HepG2 (cell line): Measurements from ENCODE around the gene MAPRE3. TPM values are rescaled to one million over a fixed set of nuclear protein-coding genes. Genes with fewer than 3 reads are reported as not detected.

Source experiments
- ATAC-seq: fragments of 200-7000 bp; cut with Tn5 transposase; 3 replicates; pipeline ENCODE4 v1.9.1; 2020; ENCODE audit warnings: mild to moderate bottlenecking, moderate library complexity
- BruUV-seq: library from RNA; stranded (reverse); fragments of 400-500 nt; replicated peaks from 2 replicates; lab custom pipeline; 2021; lab: Mats Ljungman, UMichigan
- CTCF ChIA-PET: fragments of 300-600 bp; formaldehyde crosslinking; extraction: SDS; loops from one replicate; lab custom pipeline; 2021; ENCODE audit warnings: low total read pairs, inconsistent platforms, low intra/inter-chr PET ratio; lab: Yijun Ruan, JAX
- POLR2A ChIA-PET: fragments of 350-600 bp; sonication (Branson Sonifier 250); formaldehyde crosslinking; loops from one replicate; lab custom pipeline; 2020; ENCODE audit warnings: antibody characterized with exemption, inconsistent platforms; lab: Yijun Ruan, JAX
- DNase-seq: peaks from one replicate; pipeline ENCODE4 v3.0.0-alpha.2; 2015; ENCODE audit warnings: low spot score
- FAIRE-seq: peaks from 3 replicates; lab custom pipeline; 2011; peaks lifted over from hg19 to GRCh38; lab: Jason Lieb, UNC
- H2AFZ ChIP-seq: one replicate; pipeline ENCODE4 v1.6.1; 2011; ENCODE audit warnings: low read length, inconsistent platforms
- H3K27ac ChIP-seq: fragments of 300-600 bp; 3 replicates; pipeline ENCODE4 v1.8.0; 2011; ENCODE audit warnings: mixed run types, mild to moderate bottlenecking, mixed read lengths, low read length, inconsistent platforms; ENCODE audit not compliant: insufficient read depth; ENCODE audit errors: extremely low read length
- H3K27me3 ChIP-seq, 2 experiments: fragments of 200-600 bp in 1 of 2; 2 replicates in 1 of 2; 3 replicates in 1 of 2; pipeline versions ENCODE4 v1.6.0 to v1.8.0; 2011; ENCODE audit warnings: low read length in 2 of 2, mild to moderate bottlenecking in 2 of 2, moderate library complexity in 2 of 2, inconsistent platforms in 1 of 2; ENCODE audit not compliant: insufficient read depth in 2 of 2, control insufficient read depth in 1 of 2
- H3K36me3 ChIP-seq, 2 experiments: fragments of 200-600 bp in 1 of 2; replicated peaks in 1 of 2; 2 replicates in 1 of 2; 3 replicates in 1 of 2; pipeline versions ENCODE4 v1.5.1 to v1.8.0; 2011; ENCODE audit warnings: low read length in 2 of 2, inconsistent platforms in 1 of 2; ENCODE audit not compliant: insufficient read depth in 2 of 2, control insufficient read depth in 1 of 2
- H3K4me1 ChIP-seq: 2 replicates; pipeline ENCODE4 v1.5.1; 2012; ENCODE audit warnings: low read length, inconsistent platforms; ENCODE audit not compliant: insufficient read depth
- H3K4me2 ChIP-seq: 2 replicates; pipeline ENCODE4 v1.6.0; 2011; ENCODE audit warnings: low read depth, low read length, inconsistent platforms
- H3K4me3 ChIP-seq, 3 experiments: fragments of 200-600 bp in 1 of 3; sonication (generic), shearing (Covaris generic) in 1 of 3; replicated peaks in 1 of 3; 2 replicates each; pipeline ENCODE4 v1.5.1; 2011 to 2016; ENCODE audit warnings: low read length in 3 of 3, inconsistent platforms in 2 of 3, low read depth in 2 of 3, mild to moderate bottlenecking in 2 of 3, control low read depth in 1 of 3, mixed read lengths in 1 of 3; ENCODE audit not compliant: insufficient read depth in 1 of 3
- H3K79me2 ChIP-seq: one replicate; pipeline ENCODE4 v1.6.1; 2011; ENCODE audit warnings: low read length, inconsistent platforms; ENCODE audit not compliant: insufficient read depth
- H3K9ac ChIP-seq: 2 replicates; pipeline ENCODE4 v1.6.0; 2011; ENCODE audit warnings: mild to moderate bottlenecking, low read depth, low read length, inconsistent platforms; ENCODE audit not compliant: insufficient read depth
- H3K9me3 ChIP-seq: 2 replicates; pipeline ENCODE4 v1.5.1; 2012; ENCODE audit warnings: mild to moderate bottlenecking, low read length
- H4K20me1 ChIP-seq: 2 replicates; pipeline ENCODE4 v1.6.0; 2011; ENCODE audit warnings: inconsistent platforms, mild to moderate bottlenecking, low read length, moderate library complexity; ENCODE audit not compliant: insufficient read depth
- ATF2 ChIP-seq: sonication (generic); formaldehyde crosslinking; IDR thresholded peaks from 2 replicates; pipeline ENCODE4 v1.4.0; 2020; ENCODE audit warnings: missing genetic modification reagents
- ATF4 ChIP-seq, 2 experiments: fragments of 450-650 bp in 1 of 2; sonication (generic) in 1 of 2; formaldehyde crosslinking; IDR thresholded peaks; 2 replicates each; pipeline versions ENCODE4 v1.5.0 to v1.8.0; 2020 to 2022; ENCODE audit warnings: mild to moderate bottlenecking in 1 of 2, missing genetic modification reagents in 1 of 2
- BCL3 ChIP-seq: sonication (generic); formaldehyde crosslinking; IDR thresholded peaks from 2 replicates; pipeline ENCODE4 v1.5.1; 2020; ENCODE audit warnings: mild to moderate bottlenecking, missing genetic modification reagents, moderate library complexity
- FOSL2 ChIP-seq: sonication (generic); formaldehyde crosslinking; IDR thresholded peaks from 2 replicates; pipeline ENCODE4 v1.4.0; 2020; ENCODE audit warnings: missing genetic modification reagents
- HMG20A ChIP-seq: IDR thresholded peaks from 2 replicates; pipeline ENCODE4 v1.6.1; 2016; ENCODE audit warnings: borderline replicate concordance
- JDP2 ChIP-seq: sonication (generic); formaldehyde crosslinking; IDR thresholded peaks from 2 replicates; pipeline ENCODE4 v1.8.1; 2022; ENCODE audit warnings: missing genetic modification reagents, borderline replicate concordance
- MLX ChIP-seq: IDR thresholded peaks from 2 replicates; pipeline ENCODE4 v1.6.1; 2016
- MTA3 ChIP-seq: sonication (generic); formaldehyde crosslinking; IDR thresholded peaks from 2 replicates; pipeline ENCODE4 v1.4.0; 2020; ENCODE audit warnings: missing genetic modification reagents
- NFYC ChIP-seq: IDR thresholded peaks from 2 replicates; pipeline ENCODE4 v1.6.1; 2016; ENCODE audit warnings: missing genetic modification reagents, missing compliant biosample characterization
- POGZ ChIP-seq: sonication (generic); formaldehyde crosslinking; IDR thresholded peaks from 2 replicates; pipeline ENCODE4 v1.4.0; 2020; ENCODE audit warnings: mild to moderate bottlenecking, missing genetic modification reagents
- RFX5 ChIP-seq: IDR thresholded peaks from 2 replicates; pipeline ENCODE4 v1.6.1; 2011; ENCODE audit warnings: low read depth, low read length, improper control_type of control experiment
- SIX1 ChIP-seq: sonication (generic); formaldehyde crosslinking; IDR thresholded peaks from 2 replicates; pipeline ENCODE4 v1.4.0; 2020; ENCODE audit warnings: missing genetic modification reagents, borderline replicate concordance
- ZNF275 ChIP-seq: sonication (generic); formaldehyde crosslinking; IDR thresholded peaks from 2 replicates; pipeline ENCODE4 v1.8.0; 2022; ENCODE audit warnings: missing genetic modification reagents, mild to moderate bottlenecking, inconsistent platforms, borderline replicate concordance
- ZNF446 ChIP-seq: sonication (generic); formaldehyde crosslinking; IDR thresholded peaks from 2 replicates; pipeline ENCODE4 v1.5.0; 2020; ENCODE audit warnings: mild to moderate bottlenecking, missing genetic modification reagents
- ZNF713 ChIP-seq: sonication (generic); formaldehyde crosslinking; IDR thresholded peaks from 2 replicates; pipeline ENCODE4 v1.4.0; 2020; ENCODE audit warnings: mild to moderate bottlenecking, missing genetic modification reagents
- ZNF784 ChIP-seq: sonication (generic); formaldehyde crosslinking; IDR thresholded peaks from 2 replicates; pipeline ENCODE4 v1.5.1; 2020; ENCODE audit warnings: missing genetic modification reagents, mild to moderate bottlenecking, borderline replicate concordance
- WGBS: methylation state at CpG from one replicate; pipeline ENCODE4 v1.1.6; 2017; ENCODE audit warnings: low lambda C conversion rate; 5-methylcytosine and 5-hydroxymethylcytosine counted together
- in situ Hi-C: cut with HindIII; loops from 2 replicates; pipeline ENCODE4 v1.10.0; 2017; ENCODE audit warnings: low pct_unique_long_range_greater_than_20kb; ENCODE audit not compliant: extremely low pct_ligation_motif_present
- intact Hi-C: fragments of 100-400 bp; cut with micrococcal nuclease; formaldehyde crosslinking; loops from one replicate; pipeline ENCODE4 v1.10.0; 2022; ENCODE audit not compliant: unreplicated experiment
- polyA plus RNA-seq, 8 experiments: library from polyadenylated mRNA; depleted of rRNA in 3 of 8; stranded (reverse) in 7 of 8; unstranded in 1 of 8; fragments of >200 nt; fragmentation: Illumina TruSeq in 4 of 8; extraction: Trizol in 4 of 8; gene quantifications; 2 replicates each; pipeline versions ENCODE4 v1.2.1 to v1.2.3, GENCODE V29; 2011 to 2016; ENCODE audit warnings: low read depth in 4 of 8, missing spikeins in 1 of 8, mixed read lengths in 1 of 8; ENCODE audit not compliant: insufficient read depth in 1 of 8
- total RNA-seq, 5 experiments: library from RNA; depleted of rRNA; stranded (reverse); fragments of >200 nt; fragmentation: Illumina TruSeq; extraction: Trizol; gene quantifications; 2 replicates each; pipeline ENCODE4 v1.2.3, GENCODE V29; 2016; ENCODE audit warnings: low read depth in 1 of 5

Gene MAPRE3
- total and polyA plus RNA-seq, 2 of the 13 experiments (the other 11 are each of a cell fraction or from before 2014, with no cell fraction given): 0.31 to 0.91 TPM

- in situ Hi-C loops: no loop called here
- intact Hi-C loops: loop anchor here (1.0 to 10.0 kb wide), 2 partner anchors 18 to 52 kb away; partner anchors contain the start of gene KHK
- no peaks in the 10 kb centered on the region; a peak in 1 of 5 replicates for H3K27me3 ChIP-seq
- WGBS: 1% methylated on average over 56 of the region's 76 CpGs
- H3K4me2 ChIP-seq: peak within 1 kb of the TSS; percentile 93
- ChIA-PET POLR2A (interaction anchor here (0.6 to 4.8 kb wide), 11 partner anchors 13 to 61 kb away, joined by 3 to 59 read pairs (median 4); partner anchors contain the start of genes AGBL5 and OST4), CTCF (no interaction called here)
- peak; percentile 97 for ATAC-seq
- no peaks in the 10 kb centered on the region for H3K9me3 ChIP-seq
- no peak for FAIRE-seq
- H3K36me3 ChIP-seq: peaks cover 26 to 36% of the 10 kb centered on the region in 2 experiments
- peak; percentile 85 for DNase-seq
- peak within 1 kb of the TSS; percentile 82 to 97 (median 97) for H3K4me3 ChIP-seq
- H3K4me1 ChIP-seq: peaks cover 59% of the 10 kb centered on the region
- BruUV-seq: no TSS peak
- peak within 1 kb of the TSS; percentile 72 for H3K27ac ChIP-seq
- peak within 1 kb of the TSS; percentile 97 for H3K9ac ChIP-seq
- H2AFZ ChIP-seq: peak within 1 kb of the TSS; percentile 77
- peaks cover 49% of the 10 kb centered on the region for H3K79me2 ChIP-seq
- H4K20me1 ChIP-seq: no peaks in the 10 kb centered on the region; the same call in 1 of the 2 replicates
- no peak; the same call in 1 of the 2 replicates for TF ChIP-seq ZNF446 (CRISPR knock-in tag)
- TF ChIP-seq ZNF275: 0 out of 2 replicates have a peak, but pooled peaks have one; percentile 59
- peak; percentile 28; the same call in 1 of the 2 replicates for TF ChIP-seq FOSL2 (CRISPR knock-in tag)
- peak in 1 of 2 experiments; percentile 61; a peak in 2 of 4 replicates for TF ChIP-seq ATF4 (CRISPR knock-in tag; IDR thresholded peaks at IDR 0.05)
- TF ChIP-seq SIX1 (CRISPR knock-in tag): no peak; the same call in 1 of the 2 replicates
- no peak for TF ChIP-seq MLX (CRISPR knock-in tag)
- TF ChIP-seq HMG20A (CRISPR knock-in tag): no peak
- TF ChIP-seq POGZ (CRISPR knock-in tag): peak; percentile 50; the same call in 1 of the 2 replicates
- TF ChIP-seq NFYC: peak; percentile 44; the same call in 1 of the 2 replicates
- TF ChIP-seq RFX5: 0 out of 2 replicates have a peak, but pooled peaks have one; percentile 10
- TF ChIP-seq ZNF713: 0 out of 2 replicates have a peak, but pooled peaks have one; percentile 21
- TF ChIP-seq ZNF784 (CRISPR knock-in tag): peak; percentile 66; the same call in 1 of the 2 replicates
- TF ChIP-seq ATF2 (CRISPR knock-in tag): peak; percentile 60; the same call in 1 of the 2 replicates
- peak; percentile 28; the same call in 1 of the 2 replicates for TF ChIP-seq JDP2
- no peak for TF ChIP-seq MTA3 (CRISPR knock-in tag)
- peak; percentile 95; the same call in 1 of the 2 replicates for TF ChIP-seq BCL3 (CRISPR knock-in tag)
Measured at GRCh38 chr2:27032495-27033252, 62.2 kb downstream of the MAPRE3 start, which contains the start of gene TMEM214. Gene TMEM214 (plus strand): TSS chr2:27032965. CDS start chr2:27033016, 51 bp downstream.
